ENCODE measurements around the gene PDCD1.

PDCD1 gene

GRCh38 chr2:241863536-241863954 lies 4.9 kb upstream of the PDCD1 start:
- peaks cover 12% of the 10 kb centered on the region; the same call in 1 of the 2 replicates for H3K9me3 ChIP-seq (ENCODE audit: control insufficient read depth, insufficient read depth, low read length)
- H3K27me3 ChIP-seq (ENCODE audit: control insufficient read depth, low read length): peaks cover 9% of the 10 kb centered on the region; the same call in 1 of the 2 replicates
- no peak overlapping the region for H3K4me2 ChIP-seq (ENCODE audit: low read length)
- no peaks in the 10 kb centered on the region for H3K79me2 ChIP-seq (ENCODE audit: control insufficient read depth, low read length)
- H3K9me2 ChIP-seq (replicated peaks; ENCODE audit: control insufficient read depth, low read length): no peaks in the 10 kb centered on the region
- no peaks in the 10 kb centered on the region for H3K36me3 ChIP-seq (ENCODE audit: control insufficient read depth, low read length)
- H4K20me1 ChIP-seq (ENCODE audit: control insufficient read depth, insufficient read depth, low read depth, low read length): no peaks in the 10 kb centered on the region
- no peak overlapping the region for H3K4me3 ChIP-seq (ENCODE audit: low read length)
- no peak overlapping the region for H3K27ac ChIP-seq (ENCODE audit: low read depth, low read length)
- H3F3A ChIP-seq (ENCODE audit: control insufficient read depth, insufficient read depth): peaks cover 8% of the 10 kb centered on the region
- peaks cover 24% of the 10 kb centered on the region for H3K4me1 ChIP-seq (ENCODE audit: control insufficient read depth, low read length)
- TF ChIP-seq EZH2phosphoT487 (IDR thresholded peaks at IDR 0.05; ENCODE audit: borderline replicate concordance, low read length) (no peak), CTCF (IDR thresholded peaks at IDR 0.05; ENCODE audit: low read depth, low read length, poor library complexity, severe bottlenecking) (no peak)

- H3K9me2 ChIP-seq (replicated peaks; ENCODE audit: control insufficient read depth, low read length): no peaks in the 10 kb centered on the region
- H4K20me1 ChIP-seq (ENCODE audit: control insufficient read depth, insufficient read depth, low read depth, low read length): no peaks in the 10 kb centered on the region
- TF ChIP-seq CTCF (IDR thresholded peaks at IDR 0.05; ENCODE audit: low read depth, low read length, poor library complexity, severe bottlenecking) (no peak), EZH2phosphoT487 (IDR thresholded peaks at IDR 0.05; ENCODE audit: borderline replicate concordance, low read length) (no peak)
- H3K27ac ChIP-seq (ENCODE audit: low read depth, low read length): no peak overlapping the region
- H3K9me3 ChIP-seq (ENCODE audit: control insufficient read depth, insufficient read depth, low read length): peaks cover 12% of the 10 kb centered on the region; the same call in 1 of the 2 replicates
- H3K36me3 ChIP-seq (ENCODE audit: control insufficient read depth, low read length): no peaks in the 10 kb centered on the region
- H3K4me1 ChIP-seq (ENCODE audit: control insufficient read depth, low read length): peaks cover 25% of the 10 kb centered on the region
- peaks cover 8% of the 10 kb centered on the region for H3F3A ChIP-seq (ENCODE audit: control insufficient read depth, insufficient read depth)
- no peak overlapping the region for H3K4me3 ChIP-seq (ENCODE audit: low read length)
- H3K79me2 ChIP-seq (ENCODE audit: control insufficient read depth, low read length): no peaks in the 10 kb centered on the region
- no peak overlapping the region for H3K4me2 ChIP-seq (ENCODE audit: low read length)
- peaks cover 9% of the 10 kb centered on the region; the same call in 1 of the 2 replicates for H3K27me3 ChIP-seq (ENCODE audit: control insufficient read depth, low read length)
Measured at GRCh38 chr2:241862775-241863535, 4.3 kb upstream of the PDCD1 start.

- TF ChIP-seq EZH2phosphoT487 (IDR thresholded peaks at IDR 0.05; ENCODE audit: borderline replicate concordance, low read length) (no peak), CTCF (IDR thresholded peaks at IDR 0.05; ENCODE audit: low read depth, low read length, poor library complexity, severe bottlenecking) (no peak)
- Histone ChIP-seq H3K4me1 (ENCODE audit: control insufficient read depth, low read length) (peaks cover 25% of the 10 kb centered on the region), H3F3A (ENCODE audit: control insufficient read depth, insufficient read depth) (peaks cover 8% of the 10 kb centered on the region), H3K9me3 (ENCODE audit: control insufficient read depth, insufficient read depth, low read length) (peaks cover 12% of the 10 kb centered on the region; the same call in 1 of the 2 replicates), H3K36me3 (ENCODE audit: control insufficient read depth, low read length) (no peaks in the 10 kb centered on the region), H3K4me3 (ENCODE audit: low read length) (no peak overlapping the region), H3K79me2 (ENCODE audit: control insufficient read depth, low read length) (no peaks in the 10 kb centered on the region), H4K20me1 (ENCODE audit: control insufficient read depth, insufficient read depth, low read depth, low read length) (no peaks in the 10 kb centered on the region), H3K9me2 (replicated peaks; ENCODE audit: control insufficient read depth, low read length) (no peaks in the 10 kb centered on the region), H3K27me3 (ENCODE audit: control insufficient read depth, low read length) (peaks cover 9% of the 10 kb centered on the region; the same call in 1 of the 2 replicates), H3K4me2 (ENCODE audit: low read length) (no peak overlapping the region), H3K27ac (ENCODE audit: low read depth, low read length) (no peak overlapping the region)
Measured at GRCh38 chr2:241862093-241862492, 3.4 kb upstream of the PDCD1 start.
